HG03342 (cell line): Measurements from ENCODE around the gene ANKFY1.
"Not testable (repeated sequence)": the region's sequence is repeated elsewhere in the genome, so short reads cannot be mapped to it uniquely, and the experiment has no call there.

ENCODE experiments used
- ATAC-seq: cut with Tn5 transposase; IDR thresholded peaks from one replicate; pipeline ENCODE4 v1.9.1; 2021; ENCODE audit warnings: mild to moderate bottlenecking, moderate library complexity; ENCODE audit not compliant: unreplicated experiment

Gene ANKFY1

GRCh38 chr17:4221899-4222659, 41.7 kb downstream of the ANKFY1 start:
- no peak for ATAC-seq

DNA sequence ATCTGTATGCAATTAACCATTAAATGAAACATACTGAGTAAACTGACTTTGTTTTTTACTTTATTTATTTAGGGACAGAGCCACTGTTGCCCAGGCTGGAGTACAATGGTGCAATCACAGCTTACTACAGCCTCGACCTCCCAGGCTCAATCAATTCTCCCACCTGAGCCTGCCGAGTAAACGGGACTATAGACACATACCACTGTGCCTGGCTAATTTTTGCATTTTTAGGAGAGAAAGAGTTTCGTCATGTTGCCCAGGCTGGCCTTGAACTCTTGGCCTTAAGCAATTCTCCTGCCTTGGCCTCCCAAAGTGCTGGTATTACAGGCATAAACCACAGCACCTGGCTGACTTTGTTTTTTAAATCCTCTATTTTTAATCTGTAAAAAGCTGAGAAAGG, 42.6 kb downstream of the ANKFY1 start:
- ATAC-seq = no peak

- no peak for ATAC-seq
These were observed 43.1 kb downstream of the ANKFY1 start for GRCh38 chr17:4220655-4221054.

GRCh38 chr17:4219241-4219640, 44.5 kb downstream of the ANKFY1 start:
- no peak for ATAC-seq

DNA sequence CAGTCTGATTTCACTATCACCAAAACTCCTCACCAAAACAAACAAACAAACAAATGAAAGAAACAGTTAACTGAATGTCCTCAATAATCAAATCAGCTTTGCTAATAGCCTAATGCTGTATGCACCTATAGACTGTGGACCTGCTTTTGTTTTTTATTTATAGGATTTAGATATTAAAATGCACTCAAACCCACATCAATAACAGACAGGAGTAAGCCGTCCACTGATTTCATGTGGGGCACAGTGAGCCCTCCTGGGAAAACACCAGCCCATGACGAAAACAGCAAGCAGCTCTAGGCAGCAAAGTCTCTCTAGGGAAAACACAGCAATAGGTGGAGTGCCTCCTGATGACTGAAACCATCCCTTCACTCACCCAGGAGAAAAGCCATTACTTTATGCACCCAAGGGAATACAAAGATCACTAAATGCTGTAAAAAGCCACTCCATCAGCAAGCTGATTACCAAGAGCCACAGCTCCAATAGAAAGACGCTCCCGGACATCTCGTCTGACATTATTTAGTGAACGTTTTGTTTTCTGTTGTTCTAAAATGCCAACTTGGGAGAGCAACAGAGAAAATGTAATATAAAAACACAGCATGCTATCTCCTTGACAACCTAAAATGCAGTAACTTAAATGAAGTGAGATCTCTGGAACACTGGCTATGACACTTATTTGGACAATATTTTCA, 47.8 kb downstream of the ANKFY1 start:
- no peak for ATAC-seq

DNA sequence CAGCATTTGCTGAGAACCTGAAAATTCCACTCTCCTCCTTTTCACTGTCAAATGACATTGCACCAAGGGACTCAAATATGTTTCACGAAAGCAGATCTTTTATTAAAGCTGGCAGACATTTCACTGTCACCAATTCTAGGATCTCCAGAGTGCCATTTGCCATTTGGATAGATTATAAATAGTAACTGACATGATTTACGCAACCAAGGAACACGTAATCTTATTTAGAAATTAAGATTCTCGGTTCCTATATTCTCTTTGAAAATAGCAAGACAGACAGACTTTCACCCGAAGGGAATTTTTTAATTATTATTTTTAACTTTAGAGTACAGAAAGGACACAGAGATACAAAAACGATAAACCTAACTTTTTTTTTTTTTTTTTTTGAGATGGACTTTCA, 49.6 kb downstream of the ANKFY1 start:
- ATAC-seq = no peak

- ATAC-seq = no peak
These were observed 54.2 kb downstream of the ANKFY1 start for GRCh38 chr17:4209611-4210010.

DNA sequence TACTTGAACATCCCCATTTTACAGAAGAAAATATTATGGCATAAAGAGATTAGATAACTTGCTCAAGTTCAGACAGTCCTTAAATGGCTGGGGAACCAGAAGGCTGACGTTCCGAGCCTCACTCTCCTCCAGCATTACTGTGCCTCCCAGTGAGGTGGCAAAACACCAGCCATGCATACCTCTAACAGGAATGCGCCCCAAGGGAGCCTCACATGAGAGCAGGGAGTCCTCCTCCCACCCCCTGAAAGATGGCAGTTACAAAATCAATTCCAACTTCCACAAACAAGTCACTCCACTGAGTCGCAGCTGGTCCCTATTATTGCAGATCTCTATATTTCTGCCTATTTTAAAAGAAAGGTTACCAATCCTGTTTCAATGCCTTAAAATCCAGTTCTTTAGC, 55.5 kb downstream of the ANKFY1 start:
- ATAC-seq = no peak

DNA sequence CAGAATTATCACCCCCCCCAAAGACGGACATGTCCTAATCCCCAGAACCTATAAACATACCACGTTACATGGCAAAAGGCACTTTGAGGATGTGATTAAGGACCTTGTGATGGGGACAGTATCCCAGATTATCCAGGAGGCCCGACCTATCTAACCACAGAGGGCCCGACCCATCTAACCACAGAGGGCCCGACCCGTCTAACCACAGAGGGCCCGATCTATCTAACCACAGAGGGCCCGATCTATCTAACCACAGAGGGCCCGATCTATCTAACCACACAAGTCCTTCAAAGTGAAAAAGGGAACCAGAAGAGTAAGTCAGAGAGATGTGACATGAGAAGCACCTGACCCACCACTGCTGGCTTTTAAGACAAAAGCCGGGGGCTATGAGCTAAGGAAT, 56.8 kb downstream of the ANKFY1 start:
- no peak for ATAC-seq

- ATAC-seq = no peak
These were observed 57.9 kb downstream of the ANKFY1 start for GRCh38 chr17:4205917-4206316.

- ATAC-seq = no peak
These were observed 59.0 kb downstream of the ANKFY1 start for GRCh38 chr17:4204710-4205173.

DNA sequence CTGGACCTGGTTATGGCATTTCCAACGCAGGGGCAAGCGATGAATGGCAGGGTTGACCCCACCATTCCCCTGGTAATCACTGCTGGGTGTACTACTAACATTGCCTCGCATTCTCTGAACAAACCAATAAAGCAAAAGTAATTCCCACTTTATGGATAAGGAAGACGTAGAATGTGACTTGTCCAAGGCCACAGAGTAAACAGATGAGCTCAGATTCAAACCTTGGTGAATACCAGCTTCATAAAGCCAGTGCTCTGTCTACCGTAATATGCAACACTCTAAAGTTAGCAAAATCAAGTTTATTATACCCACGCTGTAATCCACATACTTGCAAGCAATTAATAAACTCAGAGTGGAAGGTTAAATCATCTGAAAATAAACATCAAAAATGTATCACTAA, 59.6 kb downstream of the ANKFY1 start:
- no peak for ATAC-seq

- no peak for ATAC-seq
These were observed 62.6 kb downstream of the ANKFY1 start for GRCh38 chr17:4201226-4201625.

- no peak for ATAC-seq
These were observed 63.9 kb downstream of the ANKFY1 start for GRCh38 chr17:4199818-4200402.

- no peak for ATAC-seq
These were observed 64.8 kb downstream of the ANKFY1 start for GRCh38 chr17:4198995-4199394.

DNA sequence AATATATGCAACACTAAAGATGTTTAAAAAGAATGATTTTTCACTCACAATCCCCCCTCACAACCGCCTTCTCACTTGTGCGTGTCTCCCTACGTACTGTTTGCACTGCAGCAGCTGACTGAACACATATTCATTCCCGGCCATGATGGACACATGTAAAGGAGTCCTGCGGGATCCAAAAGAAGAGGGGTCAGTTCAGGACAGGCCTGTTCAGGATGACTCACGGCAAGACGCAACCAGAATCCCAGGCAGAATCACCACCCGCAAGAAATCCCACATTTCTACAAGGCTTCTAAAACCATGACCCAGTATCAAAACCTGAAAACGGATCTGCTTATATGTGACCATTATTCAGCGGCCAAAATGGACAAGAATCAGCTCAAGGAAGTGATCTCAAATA, 68.5 kb downstream of the ANKFY1 start:
- ATAC-seq = no peak

GRCh38 chr17:4194796-4195195, 69.0 kb downstream of the ANKFY1 start:
- no peak for ATAC-seq

- ATAC-seq = not testable (repeated sequence)
These were observed 73.0 kb downstream of the ANKFY1 start for GRCh38 chr17:4190791-4191190.

GRCh38 chr17:4189280-4189679, 74.5 kb downstream of the ANKFY1 start:
- no peak for ATAC-seq

GRCh38 chr17:4188076-4188475, 75.7 kb downstream of the ANKFY1 start:
- no peak for ATAC-seq

- no peak for ATAC-seq
These were observed 76.7 kb downstream of the ANKFY1 start for GRCh38 chr17:4187076-4187475.

DNA sequence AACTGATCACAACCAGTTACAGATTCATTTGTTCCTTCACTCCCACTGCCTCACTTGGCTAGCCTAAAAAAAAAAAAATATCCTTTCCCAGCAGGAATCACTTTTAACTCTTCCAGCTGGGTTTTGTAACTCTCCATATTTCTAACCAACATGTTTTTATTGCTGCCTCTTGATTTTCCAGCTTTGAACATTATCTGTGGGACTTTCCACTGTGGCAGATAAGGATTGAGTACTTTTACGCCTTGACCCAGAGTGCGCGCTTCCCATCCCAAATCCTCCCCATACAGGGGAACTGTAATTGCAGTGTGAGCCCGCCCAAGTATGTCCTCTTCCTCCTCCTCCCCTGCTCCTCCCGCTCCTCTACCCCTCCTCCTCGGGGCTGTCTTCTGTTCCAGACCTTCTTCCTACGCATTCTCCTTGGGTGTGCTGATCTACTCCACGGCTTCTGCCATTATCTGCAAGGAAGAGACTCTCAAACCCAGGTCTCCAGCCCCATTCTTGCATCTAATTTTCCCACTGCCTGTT, 77.4 kb downstream of the ANKFY1 start:
- ATAC-seq = no peak
